ENCODE data around the gene PAM16.

PAM16 gene

GRCh38 chr16:4321286-4322120 lies 29.6 kb downstream of the PAM16 start:
- H3K36me3 ChIP-seq (ENCODE audit: control insufficient read depth, insufficient read depth, low read length): no peaks in the 10 kb centered on the region
- no peak for TF ChIP-seq CTCF (IDR thresholded peaks at IDR 0.05)
- no peaks in the 10 kb centered on the region for H3K9me3 ChIP-seq (ENCODE audit: control insufficient read depth, low read length)
- H3K27ac ChIP-seq: no peak overlapping the region
- no peak overlapping the region for H3K4me3 ChIP-seq (ENCODE audit: low read depth, low read length)
- H3K4me2 ChIP-seq (ENCODE audit: low read length): no peak overlapping the region
- peaks cover 46% of the 10 kb centered on the region for H3K4me1 ChIP-seq
- no peak overlapping the region for H3K9ac ChIP-seq
- H3K27me3 ChIP-seq (ENCODE audit: control insufficient read depth, insufficient read depth, low read length): no peaks in the 10 kb centered on the region
- no peak overlapping the region for H2AFZ ChIP-seq
- H3K79me2 ChIP-seq: peaks cover 83% of the 10 kb centered on the region

DNA sequence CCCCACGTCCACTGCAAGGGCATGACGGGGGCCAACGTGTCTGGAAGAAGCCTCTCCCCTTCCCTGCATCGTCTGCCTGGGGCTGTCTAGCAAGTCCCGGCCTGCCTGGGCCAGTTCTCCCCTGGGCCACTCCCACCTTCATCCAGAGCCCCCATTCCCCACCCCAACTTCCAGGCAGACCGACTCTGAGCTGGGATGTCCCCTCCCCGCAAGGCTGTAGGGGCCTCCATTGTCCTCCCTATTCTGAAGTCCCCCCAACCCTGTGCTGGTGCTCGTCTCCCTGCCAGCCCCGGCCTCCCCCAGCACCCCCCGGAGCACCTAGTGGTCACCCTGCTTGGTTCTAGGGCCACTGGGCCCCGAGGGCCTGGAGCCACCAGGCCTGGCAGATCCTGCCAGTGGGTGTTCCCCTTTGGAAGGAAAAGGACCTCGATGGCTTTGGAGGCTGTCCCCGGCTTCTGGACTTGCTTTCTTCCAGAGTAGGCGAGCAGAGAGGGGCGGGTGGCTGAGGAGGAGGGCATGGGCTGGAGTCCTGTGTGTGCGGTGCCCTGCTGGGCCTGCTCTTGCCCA lies 30.5 kb downstream of the PAM16 start:
- TF ChIP-seq CTCF (IDR thresholded peaks at IDR 0.05): no peak
- peaks cover 46% of the 10 kb centered on the region for H3K4me1 ChIP-seq
- H3K27ac ChIP-seq: no peak overlapping the region
- no peak overlapping the region for H3K4me3 ChIP-seq (ENCODE audit: low read depth, low read length)
- no peak overlapping the region for H2AFZ ChIP-seq
- no peak overlapping the region for H3K4me2 ChIP-seq (ENCODE audit: low read length)
- H3K27me3 ChIP-seq (ENCODE audit: control insufficient read depth, insufficient read depth, low read length): no peaks in the 10 kb centered on the region
- H3K9me3 ChIP-seq (ENCODE audit: control insufficient read depth, low read length): no peaks in the 10 kb centered on the region
- H3K79me2 ChIP-seq: peaks cover 75% of the 10 kb centered on the region
- no peaks in the 10 kb centered on the region for H3K36me3 ChIP-seq (ENCODE audit: control insufficient read depth, insufficient read depth, low read length)
- no peak overlapping the region for H3K9ac ChIP-seq

- Histone ChIP-seq H3K27me3 (ENCODE audit: control insufficient read depth, insufficient read depth, low read length) (no peaks in the 10 kb centered on the region), H3K9me3 (ENCODE audit: control insufficient read depth, low read length) (no peaks in the 10 kb centered on the region), H3K27ac (peak overlapping the region; percentile 4), H3K4me3 (ENCODE audit: low read depth, low read length) (no peak overlapping the region), H3K4me1 (peaks cover 45% of the 10 kb centered on the region), H3K79me2 (peaks cover 66% of the 10 kb centered on the region), H2AFZ (no peak overlapping the region), H3K9ac (no peak overlapping the region), H3K36me3 (ENCODE audit: control insufficient read depth, insufficient read depth, low read length) (no peaks in the 10 kb centered on the region), H3K4me2 (ENCODE audit: low read length) (no peak overlapping the region)
- no peak for TF ChIP-seq CTCF (IDR thresholded peaks at IDR 0.05)
Measured at GRCh38 chr16:4319454-4320421, 31.4 kb downstream of the PAM16 start.

- Histone ChIP-seq H3K4me2 (ENCODE audit: low read length) (no peak overlapping the region), H3K4me3 (ENCODE audit: low read depth, low read length) (no peak overlapping the region), H3K27ac (peak overlapping the region; percentile 4), H3K9ac (no peak overlapping the region), H3K79me2 (peaks cover 63% of the 10 kb centered on the region), H3K36me3 (ENCODE audit: control insufficient read depth, insufficient read depth, low read length) (no peaks in the 10 kb centered on the region), H3K27me3 (ENCODE audit: control insufficient read depth, insufficient read depth, low read length) (no peaks in the 10 kb centered on the region), H3K4me1 (peaks cover 38% of the 10 kb centered on the region), H3K9me3 (ENCODE audit: control insufficient read depth, low read length) (no peaks in the 10 kb centered on the region), H2AFZ (no peak overlapping the region)
- no peak for TF ChIP-seq CTCF (IDR thresholded peaks at IDR 0.05)
Measured at GRCh38 chr16:4318967-4319366, 32.2 kb downstream of the PAM16 start.
